ENCODE data around the gene APH1A.

DNA sequence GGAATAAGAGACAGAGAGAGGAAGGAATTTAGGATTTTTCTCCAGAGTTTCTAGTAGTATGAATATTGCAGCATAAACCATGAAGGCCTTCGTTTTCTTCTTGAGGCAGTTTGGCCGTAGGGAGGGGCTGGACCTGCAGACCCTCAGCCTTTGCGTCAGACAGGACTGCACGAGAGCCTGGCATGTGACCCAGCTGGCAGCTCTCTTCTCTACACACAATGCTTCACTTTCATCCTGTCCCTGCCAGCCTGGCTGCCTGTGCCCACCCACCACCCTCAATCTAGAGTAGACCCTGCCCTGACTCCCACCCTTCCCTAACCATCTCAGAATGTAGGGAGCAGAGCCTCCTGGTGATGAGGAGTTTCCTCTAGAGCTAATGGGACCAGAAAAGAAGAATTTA lies 9.6 kb downstream of the APH1A start:
- TF ChIP-seq, protein P1, sequence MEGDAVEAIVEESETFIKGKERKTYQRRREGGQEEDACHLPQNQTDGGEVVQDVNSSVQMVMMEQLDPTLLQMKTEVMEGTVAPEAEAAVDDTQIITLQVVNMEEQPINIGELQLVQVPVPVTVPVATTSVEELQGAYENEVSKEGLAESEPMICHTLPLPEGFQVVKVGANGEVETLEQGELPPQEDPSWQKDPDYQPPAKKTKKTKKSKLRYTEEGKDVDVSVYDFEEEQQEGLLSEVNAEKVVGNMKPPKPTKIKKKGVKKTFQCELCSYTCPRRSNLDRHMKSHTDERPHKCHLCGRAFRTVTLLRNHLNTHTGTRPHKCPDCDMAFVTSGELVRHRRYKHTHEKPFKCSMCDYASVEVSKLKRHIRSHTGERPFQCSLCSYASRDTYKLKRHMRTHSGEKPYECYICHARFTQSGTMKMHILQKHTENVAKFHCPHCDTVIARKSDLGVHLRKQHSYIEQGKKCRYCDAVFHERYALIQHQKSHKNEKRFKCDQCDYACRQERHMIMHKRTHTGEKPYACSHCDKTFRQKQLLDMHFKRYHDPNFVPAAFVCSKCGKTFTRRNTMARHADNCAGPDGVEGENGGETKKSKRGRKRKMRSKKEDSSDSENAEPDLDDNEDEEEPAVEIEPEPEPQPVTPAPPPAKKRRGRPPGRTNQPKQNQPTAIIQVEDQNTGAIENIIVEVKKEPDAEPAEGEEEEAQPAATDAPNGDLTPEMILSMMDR (IDR thresholded peaks at IDR 0.05; ENCODE audit: low read length), result no peak
- TF ChIP-seq EZH2phosphoT487 (IDR thresholded peaks at IDR 0.05; ENCODE audit: low read length) (no peak), EZH2 (optimal IDR thresholded peaks at IDR 0.05; ENCODE audit: low read depth, low read length) (no peak)
